GM21723 (cell line): ENCODE measurements around the gene RNF19B.
"Not testable (repeated sequence)": the region's sequence is repeated elsewhere in the genome, so short reads cannot be mapped to it uniquely, and the experiment has no call there.

Experiments used
- ATAC-seq: cut with Tn5 transposase; IDR thresholded peaks from one replicate; pipeline ENCODE4 v1.9.1; 2021; ENCODE audit warnings: mild to moderate bottlenecking, moderate library complexity; ENCODE audit not compliant: unreplicated experiment

The RNF19B gene

DNA sequence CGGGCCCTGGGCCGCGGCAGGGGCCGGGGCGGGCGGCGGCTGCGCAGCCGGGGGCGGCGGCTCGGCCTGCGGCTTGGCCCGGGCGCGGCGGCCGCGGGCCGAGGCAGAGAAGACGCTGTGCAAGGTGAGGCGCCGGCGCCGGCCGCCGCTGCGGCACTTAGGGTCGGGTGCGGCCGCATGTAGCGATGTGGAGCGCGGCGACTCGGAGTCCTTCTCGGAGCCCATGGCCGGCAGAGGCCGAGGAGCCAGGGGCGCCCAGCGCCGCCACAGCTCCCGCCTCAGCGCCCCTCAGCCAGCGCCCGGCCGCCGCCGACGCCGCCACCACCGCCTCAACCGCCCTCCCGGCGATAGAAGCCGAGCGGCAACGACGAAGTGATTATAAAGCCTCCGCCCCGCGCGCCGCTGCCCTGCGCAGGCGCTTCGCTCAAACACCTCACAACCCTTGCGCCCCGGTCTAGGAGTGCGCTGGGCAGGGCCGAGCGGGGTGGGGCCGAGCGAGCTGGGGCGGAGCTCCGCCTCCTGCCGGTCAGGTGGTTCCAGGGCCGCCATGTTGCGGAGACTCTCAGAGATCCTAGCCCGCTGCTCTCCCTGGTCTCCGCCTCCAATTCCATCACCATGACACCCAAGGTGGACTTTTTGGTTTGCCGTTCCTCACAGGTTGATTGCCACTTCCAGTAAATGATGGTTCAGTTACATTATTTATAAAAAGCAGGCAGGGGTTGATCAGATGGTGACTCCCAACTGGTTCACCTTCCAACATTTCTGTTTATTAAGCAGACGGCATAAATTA lies at the start of gene RNF19B:
Gene RNF19B (minus strand): TSS at position 349 of the 790 bp plus-strand sequence. CDS start 124 bp downstream, at position 225.
- peak; percentile 79 for ATAC-seq

GRCh38 chr1:33013791-33014190 lies 49.2 kb upstream of the RNF19B start:
- ATAC-seq: no peak

DNA sequence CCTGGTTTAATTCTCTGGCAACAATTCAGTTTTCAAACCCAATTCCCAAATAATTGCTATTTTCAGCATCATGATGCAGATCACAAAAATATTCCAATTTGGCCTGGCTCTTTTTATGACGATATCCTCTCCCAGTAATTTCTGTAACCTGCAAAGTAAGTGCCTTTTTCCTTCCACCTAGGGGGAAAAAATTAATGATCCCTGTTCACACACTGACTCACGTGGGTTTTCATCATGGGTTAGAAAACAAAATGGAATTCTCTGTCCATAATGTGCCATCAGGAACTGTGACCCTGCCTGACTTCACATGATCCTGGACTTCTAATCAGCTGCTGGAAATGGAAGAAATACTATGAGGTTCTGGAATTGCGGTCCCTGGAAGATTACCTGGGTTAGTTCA lies 47.6 kb upstream of the RNF19B start:
- ATAC-seq: no peak

DNA sequence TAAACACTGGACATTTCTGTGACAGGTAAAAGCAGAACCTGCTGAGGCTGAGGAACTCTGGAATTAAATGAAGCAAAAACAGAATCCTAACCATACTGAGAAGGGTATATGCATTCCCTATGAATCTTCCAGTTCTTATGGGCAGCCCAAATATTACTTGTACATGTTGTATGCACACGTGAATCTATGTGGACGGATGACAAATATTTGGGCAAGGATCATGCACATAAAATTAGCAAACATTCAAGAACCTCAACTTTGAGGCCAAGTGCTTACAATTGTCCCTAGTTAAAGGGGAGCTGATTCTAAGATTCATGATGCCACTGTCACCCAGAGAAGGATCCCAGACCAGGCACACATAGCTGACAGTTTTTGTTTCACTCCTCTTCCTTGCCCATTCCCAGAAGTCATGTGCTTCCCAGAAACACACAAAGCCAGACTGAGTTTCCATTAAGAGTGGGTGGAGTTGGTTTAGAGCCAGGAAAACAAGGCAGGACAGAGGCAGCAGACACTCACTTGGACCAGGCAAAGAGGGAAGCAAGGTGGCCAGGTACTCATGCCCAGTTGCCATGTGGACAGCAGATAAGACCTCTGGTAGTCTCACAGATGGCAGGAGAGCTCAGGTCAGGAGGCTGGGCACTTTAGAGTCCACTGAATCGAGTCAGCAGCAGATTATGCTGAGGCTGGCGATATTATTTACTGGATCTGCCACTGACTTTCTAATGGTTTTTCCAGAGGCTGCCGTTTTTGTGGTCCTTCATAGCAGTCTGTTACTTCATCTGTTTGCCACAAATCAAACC lies 46.5 kb upstream of the RNF19B start:
- no peak for ATAC-seq

- ATAC-seq: no peak
These were observed 45.0 kb upstream of the RNF19B start for GRCh38 chr1:33009561-33009960.

DNA sequence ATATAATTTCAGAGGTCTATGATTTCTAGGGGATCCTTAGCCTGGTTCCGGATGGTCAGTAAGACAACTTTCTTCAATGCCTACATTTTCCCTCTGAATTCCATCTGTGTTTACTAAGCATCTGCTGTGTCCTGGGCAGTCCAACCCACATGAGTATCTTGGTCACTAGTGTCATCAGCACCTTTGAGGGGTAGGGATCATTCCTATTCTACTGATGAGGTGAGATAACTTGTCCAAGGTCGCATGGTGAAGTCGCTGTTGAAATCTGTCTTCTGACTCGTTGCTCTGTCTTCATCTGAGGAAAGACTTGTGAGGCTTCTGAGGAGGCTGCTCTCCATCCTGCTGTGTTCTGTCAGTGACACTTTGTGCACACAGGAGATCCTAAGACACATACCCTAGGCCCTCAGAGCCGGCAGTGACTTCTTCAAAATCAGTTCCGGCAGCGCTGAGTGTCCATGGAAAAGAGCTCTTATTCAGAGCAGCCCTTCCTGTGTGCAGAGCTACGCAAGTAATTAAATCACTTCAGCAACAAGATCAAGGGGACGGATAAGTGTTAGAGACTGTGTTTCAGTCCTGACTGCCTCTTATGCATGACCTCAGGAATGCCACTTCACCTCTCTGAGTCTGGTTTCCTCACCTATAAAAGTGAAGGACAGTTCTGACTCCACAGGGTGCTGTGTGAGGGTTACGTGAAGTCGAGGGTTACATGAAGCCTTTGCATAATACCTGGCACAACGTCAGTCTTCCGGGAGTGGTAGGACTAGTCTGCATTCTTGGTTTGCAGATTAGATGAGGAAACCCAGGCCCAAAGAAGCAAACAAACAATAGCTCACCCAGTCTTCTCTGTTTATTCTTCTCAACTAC lies 43.7 kb upstream of the RNF19B start:
- ATAC-seq: no peak

GRCh38 chr1:33007190-33008050 lies 42.8 kb upstream of the RNF19B start:
- no peak for ATAC-seq

DNA sequence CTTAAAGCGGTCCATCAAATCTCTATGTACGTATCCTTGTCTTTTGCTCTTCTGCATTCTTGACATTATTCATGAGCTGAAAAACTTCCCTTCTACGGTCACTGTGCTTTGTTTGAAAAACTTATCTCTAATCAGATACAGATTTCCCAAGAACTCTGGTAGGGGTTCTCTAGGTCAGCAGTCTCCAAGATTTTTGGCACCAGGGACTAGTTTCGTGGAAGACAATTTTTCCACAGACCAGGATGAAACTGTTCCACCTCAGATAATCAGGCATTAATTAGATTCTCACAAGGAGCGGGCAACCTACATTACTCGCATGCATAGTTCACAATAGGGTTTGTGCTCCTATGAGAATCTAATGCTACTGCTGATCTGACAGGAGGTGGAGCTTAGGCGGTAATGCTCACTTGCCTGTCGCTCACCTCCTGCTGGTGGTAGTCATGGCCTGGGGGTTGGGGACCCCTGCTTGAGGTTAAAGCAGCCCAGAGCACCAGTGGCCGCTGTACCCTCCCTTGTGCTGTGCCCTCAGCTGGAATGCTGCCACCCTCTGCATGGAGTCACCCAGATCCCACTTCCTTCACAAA lies 41.3 kb upstream of the RNF19B start:
- ATAC-seq: no peak

DNA sequence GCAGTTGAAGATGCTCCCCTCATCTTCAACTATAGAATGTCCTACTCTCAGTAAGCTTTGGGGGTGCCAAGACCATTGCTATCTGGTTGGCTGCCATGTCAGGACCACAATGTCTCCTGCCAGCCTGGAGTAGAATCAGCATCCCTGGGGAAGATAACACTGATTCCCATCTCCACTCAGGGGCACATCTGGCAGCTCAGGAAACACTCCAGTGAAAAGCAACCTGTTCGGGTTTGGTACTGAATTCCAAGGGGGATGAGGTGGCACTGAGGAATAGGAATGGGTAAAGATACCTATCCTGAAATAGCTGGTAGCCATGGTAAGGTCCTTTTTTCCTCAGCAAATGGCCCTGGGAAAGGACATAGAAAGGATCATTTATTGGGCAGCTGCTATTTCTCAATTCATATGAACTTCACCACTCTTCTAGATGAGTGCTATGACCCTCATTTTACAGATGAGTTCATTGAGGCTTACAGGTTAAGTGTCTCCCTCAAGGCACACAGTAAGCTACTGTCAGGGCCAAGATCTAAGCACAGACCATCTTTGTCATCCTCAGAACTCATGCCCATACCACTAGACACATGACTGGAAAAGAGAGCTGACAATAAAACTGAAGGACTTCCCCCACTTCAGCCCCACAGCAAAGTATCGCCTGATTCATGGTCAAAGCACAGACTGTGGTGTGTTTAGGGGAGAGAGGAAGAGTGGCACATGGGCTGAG lies 40.7 kb upstream of the RNF19B start:
- ATAC-seq: no peak

DNA sequence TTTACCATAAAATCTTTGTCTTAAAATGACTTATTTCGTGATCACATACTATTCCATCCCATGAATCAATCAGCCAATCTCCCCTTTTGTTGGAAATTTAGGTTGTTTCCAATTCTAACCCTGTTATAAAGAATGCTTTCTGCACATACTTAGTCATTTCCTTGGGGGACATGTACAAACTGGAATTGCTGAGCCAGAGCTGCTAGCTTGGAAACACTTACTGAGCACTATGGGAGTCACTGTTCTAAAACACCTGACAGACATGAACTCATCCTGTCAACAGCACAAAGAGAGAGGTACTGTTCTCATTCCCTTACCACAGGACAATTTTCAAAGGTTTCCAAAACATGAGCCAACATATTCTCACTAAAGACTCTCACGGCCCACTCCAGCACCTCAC lies 40.0 kb upstream of the RNF19B start:
- no peak for ATAC-seq

DNA sequence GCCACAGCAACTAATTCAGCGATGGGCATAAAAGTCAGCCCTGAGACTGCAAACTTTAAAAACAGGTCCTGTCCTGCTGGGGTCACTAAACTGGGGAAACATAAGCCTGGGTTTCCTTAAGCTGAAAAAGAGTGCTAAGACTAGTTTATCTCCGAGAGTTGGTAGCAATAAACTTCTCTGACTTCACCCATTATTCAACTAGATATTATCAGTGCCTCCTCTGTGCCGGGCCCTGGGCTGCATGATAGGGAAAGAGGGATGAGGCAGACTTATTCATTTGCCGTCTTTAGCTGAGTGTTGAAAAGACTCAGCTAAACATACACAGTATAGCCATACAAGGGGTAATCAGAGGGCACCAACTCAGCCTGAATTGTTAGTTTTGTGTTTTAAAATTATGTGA lies 39.0 kb upstream of the RNF19B start:
- ATAC-seq: no peak

GRCh38 chr1:33002006-33002405 lies 37.4 kb upstream of the RNF19B start:
- no peak for ATAC-seq

- no peak for ATAC-seq
These were observed 36.7 kb upstream of the RNF19B start for GRCh38 chr1:33001282-33001681.

DNA sequence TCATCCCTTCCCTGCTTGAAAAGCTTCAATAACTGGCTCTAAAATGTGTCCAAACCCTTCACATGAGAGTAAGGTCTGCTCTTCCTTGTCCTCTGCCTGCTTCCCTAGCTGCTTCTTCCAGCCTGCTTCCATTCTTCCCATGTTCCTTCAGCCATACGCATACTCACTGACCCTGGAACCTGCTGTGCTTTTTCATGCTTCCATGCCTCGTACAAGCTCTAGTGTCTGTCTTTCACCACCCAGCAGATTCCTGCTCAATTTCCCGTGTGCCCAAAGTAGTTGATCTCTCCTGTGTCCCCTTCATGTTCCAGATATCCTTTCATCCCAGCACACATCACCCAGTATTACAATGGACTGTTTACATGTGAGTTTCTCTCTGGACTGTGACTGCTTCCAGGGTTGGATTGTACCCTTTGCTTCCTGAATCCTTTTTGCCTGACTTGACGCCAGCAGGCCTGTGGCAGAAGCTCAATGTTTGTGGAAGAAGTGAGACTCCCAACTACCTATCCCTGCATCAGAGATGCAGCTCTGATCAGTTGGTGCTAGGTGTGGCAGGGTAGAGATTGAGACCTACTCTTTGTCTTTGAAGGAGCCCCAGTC lies 35.9 kb upstream of the RNF19B start:
- ATAC-seq: no peak

- no peak for ATAC-seq
These were observed 34.4 kb upstream of the RNF19B start for GRCh38 chr1:32998997-32999396.

- no peak for ATAC-seq
These were observed 33.5 kb upstream of the RNF19B start for GRCh38 chr1:32998064-32998463.

- no peak for ATAC-seq
These were observed 32.8 kb upstream of the RNF19B start for GRCh38 chr1:32997381-32997891.

DNA sequence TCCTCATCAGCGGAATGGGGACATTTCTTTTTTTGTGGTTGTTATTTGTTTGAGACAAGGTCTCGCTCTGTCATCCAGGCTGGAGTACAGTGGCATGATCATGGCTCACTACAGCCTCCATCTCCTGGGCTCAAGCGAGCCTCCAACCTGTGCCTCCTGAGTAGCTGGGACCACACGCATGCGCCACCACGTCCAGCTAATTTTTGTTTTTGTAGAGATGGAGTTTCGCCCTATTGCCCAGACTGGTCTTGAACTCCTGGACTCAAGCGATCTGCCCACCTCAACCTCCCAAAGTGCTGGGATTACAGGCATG lies 28.7 kb upstream of the RNF19B start:
- not testable (repeated sequence) for ATAC-seq
